PC-3 (cell line): ENCODE measurements around the gene UBE2R2.

Experiments used
- EZH2 ChIP-seq: fragments of 300-600 bp; sonication (generic); IDR thresholded peaks from one replicate; pipeline ENCODE4 v1.6.1; 2017; ENCODE audit warnings: antibody characterized with exemption, mild to moderate bottlenecking, low read length; ENCODE audit not compliant: unreplicated experiment
- EZH2phosphoT487 ChIP-seq: fragments of 300-600 bp; sonication (generic); IDR thresholded peaks from 2 replicates; pipeline ENCODE4 v1.6.1; 2018; ENCODE audit warnings: mild to moderate bottlenecking, antibody characterized with exemption, low read length, borderline replicate concordance
- TF ChIP-seq, protein P1 (sequence below): fragments of 300-600 bp; sonication (generic); conservative IDR thresholded peaks from 2 replicates; pipeline ENCODE4 v1.5.1; 2017; ENCODE audit warnings: antibody characterized with exemption, low read depth, mild to moderate bottlenecking, low read length

- TF ChIP-seq, protein P1, sequence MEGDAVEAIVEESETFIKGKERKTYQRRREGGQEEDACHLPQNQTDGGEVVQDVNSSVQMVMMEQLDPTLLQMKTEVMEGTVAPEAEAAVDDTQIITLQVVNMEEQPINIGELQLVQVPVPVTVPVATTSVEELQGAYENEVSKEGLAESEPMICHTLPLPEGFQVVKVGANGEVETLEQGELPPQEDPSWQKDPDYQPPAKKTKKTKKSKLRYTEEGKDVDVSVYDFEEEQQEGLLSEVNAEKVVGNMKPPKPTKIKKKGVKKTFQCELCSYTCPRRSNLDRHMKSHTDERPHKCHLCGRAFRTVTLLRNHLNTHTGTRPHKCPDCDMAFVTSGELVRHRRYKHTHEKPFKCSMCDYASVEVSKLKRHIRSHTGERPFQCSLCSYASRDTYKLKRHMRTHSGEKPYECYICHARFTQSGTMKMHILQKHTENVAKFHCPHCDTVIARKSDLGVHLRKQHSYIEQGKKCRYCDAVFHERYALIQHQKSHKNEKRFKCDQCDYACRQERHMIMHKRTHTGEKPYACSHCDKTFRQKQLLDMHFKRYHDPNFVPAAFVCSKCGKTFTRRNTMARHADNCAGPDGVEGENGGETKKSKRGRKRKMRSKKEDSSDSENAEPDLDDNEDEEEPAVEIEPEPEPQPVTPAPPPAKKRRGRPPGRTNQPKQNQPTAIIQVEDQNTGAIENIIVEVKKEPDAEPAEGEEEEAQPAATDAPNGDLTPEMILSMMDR, result no peak
- TF ChIP-seq EZH2phosphoT487 (no peak), EZH2 (no peak)
These were observed 130.0 kb downstream of the UBE2R2 start for GRCh38 chr9:33946779-33947535.
